Activated naive CD4-positive, alpha-beta T cell (primary cell): ENCODE results near the gene FEZ2.

ENCODE experiments used
- DNase-seq, 4 experiments: peaks; one replicate each; lab custom pipeline; 2025; lab: John Stamatoyannopoulos, UW

The FEZ2 gene

DNA sequence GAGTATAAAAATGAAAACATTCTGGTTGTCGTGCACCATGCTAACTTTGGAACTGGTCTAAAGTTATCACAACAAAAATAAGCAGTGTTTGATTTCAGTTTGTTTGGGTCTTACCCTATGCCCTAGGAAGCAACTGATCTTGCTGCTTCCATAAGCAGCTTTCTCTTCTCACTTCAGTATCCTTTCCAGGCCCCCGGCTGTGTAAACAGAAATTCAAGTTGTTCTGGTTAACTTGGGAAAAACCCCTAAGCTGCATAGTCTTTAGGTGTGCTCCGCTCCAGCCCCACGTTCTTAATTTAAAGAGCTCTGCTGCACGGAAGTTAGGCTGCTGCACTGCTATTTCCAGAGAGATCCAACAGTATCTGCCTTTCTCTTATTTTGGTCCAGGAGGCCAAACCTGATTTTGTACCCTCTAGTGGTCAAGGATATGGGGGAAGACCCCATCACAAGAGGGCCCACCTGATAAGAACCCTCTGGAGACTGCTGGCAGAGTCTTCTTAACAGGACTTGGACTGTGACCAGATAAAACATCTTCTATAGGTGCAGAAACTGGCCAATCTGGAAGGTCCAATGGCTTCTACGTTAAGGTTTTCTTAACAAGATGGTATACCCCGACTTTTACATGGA lies 69.1 kb downstream of the FEZ2 start:
- DNase-seq = no peak

DNA sequence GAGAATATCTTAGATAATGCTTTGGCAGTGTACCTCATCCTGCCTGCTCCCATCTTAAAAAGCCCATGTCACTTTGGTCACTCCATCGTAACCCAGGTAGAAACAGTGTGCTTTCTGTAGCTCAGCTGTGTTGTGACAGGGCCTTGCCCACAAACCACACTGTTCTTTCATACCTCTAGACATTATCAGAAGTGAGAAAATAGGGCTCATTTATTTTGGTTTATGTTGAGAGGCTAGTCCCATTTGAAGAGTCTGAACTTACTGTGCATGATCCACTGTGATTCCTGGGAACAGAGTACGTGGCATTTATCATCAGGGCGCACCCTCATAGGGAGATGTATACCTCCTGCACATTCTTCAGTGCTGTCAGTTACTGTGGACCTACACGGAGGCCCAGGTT lies 69.7 kb downstream of the FEZ2 start:
- no peak for DNase-seq

DNA sequence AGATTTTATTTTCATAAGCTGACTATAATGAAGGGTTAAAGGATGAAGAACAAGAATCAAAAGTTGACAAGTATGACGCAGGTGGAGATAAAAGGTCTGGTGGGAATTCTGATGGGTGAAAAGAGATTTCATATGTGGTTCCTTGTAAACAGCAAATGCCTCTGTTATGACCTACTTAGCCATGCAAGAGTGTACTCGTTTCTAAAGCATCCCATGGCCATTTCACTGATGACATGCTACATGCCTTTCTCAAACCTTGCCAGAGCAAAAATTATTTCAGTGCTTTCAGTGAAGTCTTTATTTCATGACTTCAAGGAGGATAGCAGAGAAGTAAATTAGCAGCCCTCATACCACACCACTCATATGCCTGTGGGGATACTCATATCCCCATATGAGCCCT lies 71.7 kb downstream of the FEZ2 start:
- no peak for DNase-seq

DNA sequence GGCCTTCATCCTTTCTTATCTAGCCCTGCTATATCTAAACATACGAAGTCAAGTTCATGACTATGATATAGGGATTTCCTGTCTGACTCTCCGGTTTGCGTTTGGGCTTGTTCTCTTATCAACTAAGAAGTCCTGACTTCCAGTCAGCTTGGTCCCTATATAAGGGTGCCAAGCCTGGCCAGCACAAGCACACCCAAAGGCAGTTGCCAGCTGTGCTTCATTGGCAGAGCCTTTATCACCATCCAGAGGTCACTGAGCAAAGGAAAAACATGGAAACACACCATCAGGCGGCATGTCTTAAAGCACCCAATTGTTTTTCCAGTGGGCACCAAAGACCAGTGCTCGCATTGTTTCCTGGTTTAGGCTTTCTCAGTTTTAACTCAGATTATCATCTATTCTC lies 72.7 kb downstream of the FEZ2 start:
- DNase-seq = no peak

DNA sequence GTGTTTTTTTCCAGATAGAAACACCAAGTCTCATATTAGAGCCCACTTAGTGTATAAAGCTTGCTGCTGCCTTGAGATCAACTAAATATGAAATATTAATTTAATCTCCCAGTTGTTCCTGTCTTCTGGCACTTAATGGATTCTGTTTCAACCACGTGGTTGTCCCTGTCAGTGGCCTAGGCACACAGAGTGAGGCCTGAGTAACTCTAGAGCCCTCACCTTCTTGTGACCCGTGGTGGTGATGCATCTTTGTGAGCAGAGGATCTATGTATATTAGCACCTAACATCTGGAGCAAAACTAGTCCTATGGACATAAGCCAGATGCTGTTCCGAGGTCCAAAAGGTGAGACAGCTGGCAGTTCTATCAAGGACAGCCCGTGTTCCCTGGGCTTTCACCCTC lies 74.8 kb downstream of the FEZ2 start:
- no peak for DNase-seq

DNA sequence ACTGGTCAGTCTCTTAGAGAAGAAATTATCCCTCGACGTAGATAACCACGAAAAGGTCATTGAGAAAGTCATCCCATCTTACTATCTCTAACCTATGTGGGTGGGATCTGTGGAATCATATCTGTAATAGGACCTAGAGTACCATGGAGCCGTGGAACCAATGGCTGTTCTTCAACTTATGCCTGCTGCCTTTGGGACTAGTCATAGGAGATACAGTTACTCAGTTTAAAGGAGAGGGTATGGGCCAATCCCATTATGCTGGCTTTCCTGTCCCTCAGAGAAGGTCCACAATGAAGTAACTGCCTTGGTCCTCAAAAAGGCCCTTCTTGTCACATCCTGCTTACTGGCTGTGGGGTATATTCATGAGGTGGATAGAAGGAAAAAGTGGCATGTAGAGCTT lies 77.5 kb downstream of the FEZ2 start:
- no peak for DNase-seq

DNA sequence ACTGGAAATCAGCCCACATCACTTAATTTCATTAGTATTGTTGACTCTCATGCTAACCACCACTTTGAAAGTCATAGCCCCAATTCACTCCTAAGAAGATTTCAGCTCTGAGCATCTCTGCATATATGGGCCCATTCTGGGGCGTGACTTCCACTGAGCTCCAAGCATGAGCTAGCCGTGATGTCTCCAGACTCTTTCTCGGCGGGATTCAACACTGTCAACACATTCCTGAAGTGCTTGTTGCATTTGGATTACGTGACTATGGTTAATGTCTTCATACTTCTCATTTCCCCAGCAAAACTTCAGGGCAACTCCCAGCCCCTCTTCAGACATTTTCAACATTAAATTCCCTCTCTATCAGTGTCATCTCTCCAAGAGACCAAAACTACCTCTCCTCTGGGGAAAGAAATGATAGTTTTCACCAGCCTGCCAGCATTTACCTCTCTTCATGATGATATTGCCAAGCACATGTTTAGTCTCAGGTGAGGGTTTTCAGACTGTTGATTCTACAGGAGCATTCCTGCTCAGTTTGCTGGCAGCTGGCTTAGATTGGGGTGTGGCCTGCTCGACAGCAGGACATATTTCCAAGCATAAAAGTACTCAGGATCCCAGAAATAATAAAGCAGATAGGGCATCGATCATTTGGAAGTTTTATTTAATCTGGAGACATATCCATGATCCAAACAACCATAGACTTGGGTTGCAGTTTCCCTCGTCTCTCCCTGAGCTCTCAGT lies 81.7 kb downstream of the FEZ2 start:
- DNase-seq = no peak

DNA sequence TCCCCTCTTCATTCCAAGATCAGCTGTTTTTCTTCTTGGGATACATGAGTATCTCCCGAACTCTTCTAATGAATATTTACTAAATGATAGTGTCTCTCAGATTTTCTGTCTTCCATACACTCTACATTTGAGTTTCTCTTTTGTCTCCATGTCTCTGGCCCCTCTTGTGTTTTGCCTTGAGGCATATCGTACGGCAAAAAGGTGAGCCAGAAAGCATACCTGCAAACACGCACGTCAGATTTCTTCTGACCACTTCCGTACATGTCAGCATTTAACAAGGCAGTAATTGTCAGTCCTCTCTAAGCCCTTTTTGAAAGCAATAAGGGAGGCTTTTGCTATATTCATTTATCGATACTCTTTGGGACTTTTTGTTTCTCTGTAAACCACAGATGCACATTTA lies 82.4 kb downstream of the FEZ2 start:
- DNase-seq = no peak

DNA sequence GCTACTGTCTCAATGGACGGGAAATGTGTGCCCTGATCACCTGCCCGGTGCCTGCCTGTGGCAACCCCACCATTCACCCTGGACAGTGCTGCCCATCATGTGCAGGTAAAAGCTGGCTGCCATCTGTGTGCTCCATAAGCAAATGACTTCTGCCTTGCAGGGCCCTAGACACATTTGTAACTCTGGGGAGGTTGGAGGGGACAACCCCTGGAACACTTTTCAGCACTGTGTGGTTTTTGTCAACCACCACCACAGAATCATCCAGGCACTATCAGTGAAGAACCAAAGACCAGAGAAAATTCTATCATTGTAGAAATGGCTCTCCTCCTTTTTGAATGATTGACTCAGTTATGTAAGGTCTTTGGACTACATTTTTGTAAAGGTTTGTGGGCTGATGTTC lies 84.3 kb downstream of the FEZ2 start:
- DNase-seq = no peak

DNA sequence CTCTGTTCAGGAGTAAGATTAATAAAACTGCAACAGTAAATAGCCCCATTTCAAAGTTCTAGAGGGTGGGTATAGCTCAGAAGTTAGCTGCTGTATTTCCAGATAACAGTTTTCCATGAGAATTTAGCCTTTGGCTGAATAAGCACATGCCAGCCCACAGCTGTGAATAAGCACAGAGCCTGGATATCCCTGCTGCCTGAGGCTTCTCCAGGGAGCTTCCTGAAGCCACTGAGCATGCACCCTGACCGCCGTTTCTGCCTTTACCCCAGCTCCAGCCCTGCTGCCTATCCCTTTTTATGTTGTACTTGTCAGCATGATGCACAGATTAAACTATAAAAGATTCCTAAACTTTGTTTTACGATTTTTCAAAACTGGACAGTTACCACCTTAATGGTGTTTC lies 85.3 kb downstream of the FEZ2 start:
- DNase-seq = no peak

DNA sequence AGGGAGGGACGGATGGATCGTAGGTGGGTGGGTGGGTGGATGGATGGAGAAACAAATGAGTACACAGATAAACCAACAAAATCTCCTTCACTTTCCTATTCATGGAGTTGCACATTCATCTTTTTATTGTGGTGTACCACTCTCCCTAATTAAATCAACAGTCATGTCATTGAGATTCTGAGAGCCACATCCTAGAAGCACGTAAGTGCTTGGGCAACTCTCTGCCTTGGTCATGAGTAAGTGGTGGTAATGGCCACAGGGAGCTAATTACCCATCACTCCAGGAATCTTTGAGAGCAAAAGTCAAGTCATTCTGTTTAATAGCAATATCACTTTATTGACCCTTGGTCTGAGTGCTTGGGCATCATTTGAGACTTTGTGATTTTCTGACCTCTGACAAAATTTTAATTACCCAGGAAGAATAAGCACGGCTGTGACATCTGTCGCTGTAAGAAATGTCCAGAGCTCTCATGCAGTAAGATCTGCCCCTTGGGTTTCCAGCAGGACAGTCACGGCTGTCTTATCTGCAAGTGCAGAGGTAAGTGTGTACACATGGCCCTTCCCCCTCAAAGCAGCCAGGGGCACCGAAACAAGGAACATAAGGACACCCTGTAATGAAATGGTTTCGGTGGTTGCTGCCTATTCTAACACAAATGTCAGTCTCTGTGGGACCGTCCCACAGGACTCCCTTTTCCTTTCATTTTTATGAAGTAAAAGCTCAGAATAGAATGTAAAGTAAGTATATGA lies 85.9 kb downstream of the FEZ2 start:
- DNase-seq = no peak

DNA sequence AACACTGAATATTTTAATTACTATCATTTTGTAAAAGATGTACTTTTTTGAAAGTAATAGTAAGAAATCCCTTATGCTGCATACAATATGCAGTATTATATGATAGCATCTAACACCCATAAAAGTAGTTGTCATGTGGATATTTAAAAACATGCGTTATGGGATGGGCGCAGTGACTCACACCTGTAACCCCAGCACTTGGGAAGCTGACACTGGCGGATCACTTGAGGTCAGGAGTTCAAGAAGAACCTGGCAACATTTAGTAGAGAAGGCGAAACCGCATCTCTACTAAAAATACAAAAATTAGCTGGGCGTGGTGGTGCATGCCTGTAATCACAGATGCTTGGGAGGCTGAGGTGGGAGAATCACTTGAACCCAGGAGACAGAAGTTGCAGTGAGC lies 88.9 kb downstream of the FEZ2 start:
- DNase-seq = no peak

DNA sequence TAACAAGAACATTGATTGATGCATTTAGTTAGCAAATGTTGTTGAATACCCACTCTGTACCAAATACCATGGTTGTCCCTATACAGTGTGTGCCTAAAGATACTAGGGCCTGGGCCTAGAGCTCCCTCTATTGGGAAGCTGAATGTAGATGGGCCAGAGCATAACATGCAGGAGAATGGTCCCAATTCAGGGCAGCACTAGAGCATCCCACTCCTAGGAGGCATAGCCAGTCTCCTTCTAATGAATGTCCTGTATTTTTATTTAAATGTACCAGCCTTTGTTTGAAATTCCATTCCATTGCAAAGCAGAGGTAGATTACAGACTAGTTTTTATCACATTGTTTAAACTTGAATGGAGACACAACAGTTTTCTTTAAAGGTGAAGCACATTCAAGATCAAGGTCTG lies 90.6 kb downstream of the FEZ2 start:
- no peak for DNase-seq
